ENCODE measurements around the gene HMCN2. TPM values are rescaled to one million over a fixed set of nuclear protein-coding genes. Genes with fewer than 3 reads are reported as not detected.

The HMCN2 gene
- total RNA-seq, 1 donor from 2014 or later = 0.64 TPM

GRCh38 chr9:130478152-130478551 lies 212.6 kb downstream of the HMCN2 start:
- no peak for DNase-seq (ENCODE audit: extremely low read depth, low read depth, low spot score)

GRCh38 chr9:130478736-130479575 lies 213.4 kb downstream of the HMCN2 start:
- DNase-seq (ENCODE audit: extremely low read depth, low read depth, low spot score) = no peak

DNA sequence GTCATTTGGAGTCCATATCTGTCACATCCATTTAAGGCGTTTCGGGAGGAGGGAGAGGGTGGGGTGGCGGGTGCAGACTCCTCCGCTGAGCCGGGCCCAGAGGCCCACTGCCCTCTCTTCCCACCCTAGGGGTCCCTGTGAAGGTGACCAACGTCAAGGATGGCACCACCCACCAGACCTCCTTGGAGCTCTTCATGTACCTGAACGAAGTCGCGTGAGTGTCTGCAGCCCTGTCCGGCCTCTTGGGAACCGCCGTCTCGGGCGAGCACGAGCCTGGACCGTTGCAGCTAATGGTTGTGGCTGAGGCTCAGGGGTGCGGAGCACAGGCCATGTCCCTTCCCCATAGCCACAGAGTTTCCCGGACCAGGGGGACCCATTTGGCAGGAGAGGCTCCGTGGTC lies 214.0 kb downstream of the HMCN2 start:
- no peak for DNase-seq (ENCODE audit: extremely low read depth, low read depth, low spot score)

- no peak for DNase-seq (ENCODE audit: extremely low read depth, low read depth, low spot score)
Observed at GRCh38 chr9:130480673-130481072, 215.1 kb downstream of the HMCN2 start.

DNA sequence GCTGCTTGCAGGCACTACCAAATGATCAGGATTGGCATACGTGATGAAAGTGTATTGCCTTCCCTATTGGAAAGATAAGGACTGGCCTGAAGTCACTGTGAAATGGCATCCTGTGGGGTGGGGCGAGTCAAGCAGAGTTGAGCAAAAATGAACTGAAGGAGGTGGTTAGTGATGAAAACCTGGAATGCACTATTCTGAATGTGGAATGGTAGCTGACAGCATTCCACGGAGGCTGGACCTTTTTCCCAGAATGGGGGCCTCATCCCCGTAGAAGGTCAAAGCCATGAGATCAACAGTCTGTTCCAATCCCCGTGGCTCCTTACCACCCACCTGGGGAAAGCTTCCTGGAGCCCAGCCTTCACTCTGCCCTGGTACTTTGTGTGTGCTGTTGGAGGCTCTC lies 216.9 kb downstream of the HMCN2 start:
- no peak for DNase-seq (ENCODE audit: extremely low read depth, low read depth, low spot score)

- no peak for DNase-seq (ENCODE audit: extremely low read depth, low read depth, low spot score)
Observed at GRCh38 chr9:130483371-130483971, 217.9 kb downstream of the HMCN2 start.

Other genes with a start within 250 kb of the HMCN2 start
- gene FNBP1, start 222.6 kb upstream of the HMCN2 start, total RNA-seq = 17.9 and 30.1 TPM in 2 replicates
- gene GPR107, start 211.9 kb upstream of the HMCN2 start, total RNA-seq = 33.3 and 40.3 TPM in 2 replicates
- gene NCS1, start 93.4 kb upstream of the HMCN2 start, total RNA-seq = 39.5 and 42.1 TPM in 2 replicates
- gene ASS1, start 179.2 kb downstream of the HMCN2 start, total RNA-seq = 1.3 and 6.2 TPM in 2 replicates

All from glomerular endothelial cell (primary cell).